Large intestine (tissue), 3 donors: ENCODE data around the gene TACC2. TPM values are rescaled to one million over a fixed set of nuclear protein-coding genes. Genes with fewer than 3 reads are reported as not detected.
A peak's percentile ranks its signal among the peaks of the same experiment; 100 is the strongest.

Experiments used
- DNase-seq, 2 donors: peaks; one replicate each; pipeline versions ENCODE4 v3.0.0 to v3.0.0-alpha.2; 2013
- H3K27ac ChIP-seq: one replicate; pipeline ENCODE4 v1.5.1; 2013; ENCODE audit warnings: low read length
- H3K27me3 ChIP-seq: 2 replicates; pipeline ENCODE4 v1.6.1; 2013; ENCODE audit warnings: low read length; ENCODE audit not compliant: control insufficient read depth, insufficient read depth
- H3K36me3 ChIP-seq: 2 replicates; pipeline ENCODE4 v1.6.1; 2013; ENCODE audit warnings: low read length; ENCODE audit not compliant: control insufficient read depth, insufficient read depth
- H3K4me1 ChIP-seq: one replicate; pipeline ENCODE4 v1.6.1; 2013; ENCODE audit warnings: low read length; ENCODE audit not compliant: control insufficient read depth, insufficient read depth
- H3K4me3 ChIP-seq: one replicate; pipeline ENCODE4 v1.5.1; 2013; ENCODE audit warnings: low read length
- H3K9me3 ChIP-seq: one replicate; pipeline ENCODE4 v1.6.1; 2013; ENCODE audit warnings: mild to moderate bottlenecking, low read depth, low read length, moderate library complexity; ENCODE audit not compliant: control insufficient read depth
- WGBS: methylation state at CpG from one replicate; pipeline ENCODE4 v1.1.5; 2013; ENCODE audit warnings: low lambda C conversion rate; ENCODE audit not compliant: insufficient coverage; 5-methylcytosine and 5-hydroxymethylcytosine counted together
- polyA plus RNA-seq: library from polyadenylated mRNA; unstranded; fragments of 120-200 nt; gene quantifications from one replicate; pipeline ENCODE4 v1.2.1, GENCODE V29; 2013

Gene TACC2
- polyA plus RNA-seq, 1 donor, result 85.5 TPM

GRCh38 chr10:122273966-122274545 is 285.1 kb downstream of the TACC2 start:
- no peak for DNase-seq
- Histone ChIP-seq H3K9me3 (no peaks in the 10 kb centered on the region), H3K27me3 (no peaks in the 10 kb centered on the region), H3K27ac (no peak overlapping the region), H3K4me3 (no peak overlapping the region), H3K36me3 (no peaks in the 10 kb centered on the region), H3K4me1 (no peaks in the 10 kb centered on the region)
- WGBS, result no CpG with 5 or more reads among the region's 10 CpGs

- DNase-seq, result peak; percentile 37 to 46
- no peak overlapping the region for H3K27ac ChIP-seq
Measured at GRCh38 chr10:122276611-122277208, 287.7 kb downstream of the TACC2 start.

DNA sequence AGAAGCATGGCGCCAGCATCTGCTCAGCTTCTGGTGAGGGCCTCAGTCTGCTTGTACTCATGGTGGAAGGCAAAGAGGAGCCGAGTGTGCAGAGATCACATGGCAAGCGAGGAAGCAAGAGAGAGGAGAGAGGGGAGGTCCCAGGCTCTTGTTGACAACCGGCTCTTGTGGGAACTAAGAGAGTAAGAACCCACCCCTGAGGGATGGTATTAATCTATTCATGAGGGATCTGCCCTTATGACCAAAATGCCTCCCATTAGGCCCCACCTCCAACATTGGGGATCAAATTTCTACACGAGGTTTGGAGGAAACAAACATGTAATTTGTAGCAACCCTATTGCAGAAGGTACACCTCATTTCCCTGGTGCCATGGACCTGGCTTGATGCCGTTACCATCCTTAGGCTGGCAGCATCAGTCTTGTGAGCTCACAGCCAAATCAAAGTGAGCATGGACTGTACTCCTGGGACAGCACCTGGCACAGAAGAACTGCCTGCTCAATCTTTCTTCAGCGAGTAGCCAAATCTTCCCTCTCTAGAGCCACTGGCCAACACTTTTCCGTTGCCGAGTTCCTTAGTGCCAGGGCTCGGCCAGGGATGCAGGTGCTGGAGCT is 288.7 kb downstream of the TACC2 start:
- no CpG with 5 or more reads among the region's 10 CpGs for WGBS
- Histone ChIP-seq H3K4me3 (no peak overlapping the region), H3K27me3 (no peaks in the 10 kb centered on the region), H3K36me3 (no peaks in the 10 kb centered on the region), H3K9me3 (no peaks in the 10 kb centered on the region), H3K4me1 (no peaks in the 10 kb centered on the region), H3K27ac (no peak overlapping the region)
- DNase-seq, result no peak

More at GRCh38 chr10:122276611-122277208, 287.7 kb downstream of the TACC2 start:
- H3K27me3 ChIP-seq, result no peaks in the 10 kb centered on the region
- no peaks in the 10 kb centered on the region for H3K4me1 ChIP-seq
- H3K9me3 ChIP-seq, result no peaks in the 10 kb centered on the region
- H3K36me3 ChIP-seq, result no peaks in the 10 kb centered on the region
- H3K4me3 ChIP-seq, result no peak overlapping the region
- no CpG with 5 or more reads among the region's 6 CpGs for WGBS

GRCh38 chr10:122279725-122280141 is 290.8 kb downstream of the TACC2 start:
- H3K36me3 ChIP-seq, result no peaks in the 10 kb centered on the region
- WGBS, result no CpG with 5 or more reads among the region's 9 CpGs
- no peaks in the 10 kb centered on the region for H3K27me3 ChIP-seq
- no peaks in the 10 kb centered on the region for H3K9me3 ChIP-seq
- H3K27ac ChIP-seq, result no peak overlapping the region
- no peaks in the 10 kb centered on the region for H3K4me1 ChIP-seq
- H3K4me3 ChIP-seq, result no peak overlapping the region
- peak in 1 of 2 donors; percentile 52 for DNase-seq

DNA sequence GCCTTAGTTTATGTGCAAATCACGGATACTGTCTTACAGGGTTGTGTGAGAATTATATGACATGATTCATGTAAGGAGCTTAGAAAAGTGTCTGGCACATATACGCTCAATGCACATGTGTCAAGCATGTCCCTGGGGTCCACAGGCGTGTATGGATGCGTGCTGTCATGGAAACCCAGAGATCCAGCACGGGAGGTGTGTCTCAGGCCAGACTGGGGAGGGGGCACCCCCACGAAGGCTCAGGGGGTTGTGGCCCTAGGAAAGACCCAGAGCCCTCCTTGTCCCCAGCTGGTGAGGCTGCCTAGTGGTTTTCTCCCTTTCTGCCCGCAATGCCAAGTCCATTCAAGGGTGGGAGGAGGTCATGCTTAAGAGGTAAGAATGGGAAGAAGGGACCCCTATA is 291.2 kb downstream of the TACC2 start:
- no peak overlapping the region for H3K4me3 ChIP-seq
- H3K9me3 ChIP-seq, result no peaks in the 10 kb centered on the region
- WGBS, result no CpG with 5 or more reads among the region's 7 CpGs
- H3K27me3 ChIP-seq, result no peaks in the 10 kb centered on the region
- H3K36me3 ChIP-seq, result no peaks in the 10 kb centered on the region
- no peak overlapping the region for H3K27ac ChIP-seq
- no peaks in the 10 kb centered on the region for H3K4me1 ChIP-seq
- no peak for DNase-seq

- no peaks in the 10 kb centered on the region for H3K36me3 ChIP-seq
- WGBS, result no CpG with 5 or more reads among the region's 7 CpGs
- no peaks in the 10 kb centered on the region for H3K4me1 ChIP-seq
- no peaks in the 10 kb centered on the region for H3K27me3 ChIP-seq
- H3K4me3 ChIP-seq, result no peak overlapping the region
- H3K27ac ChIP-seq, result no peak overlapping the region
- H3K9me3 ChIP-seq, result no peaks in the 10 kb centered on the region
- no peak for DNase-seq
Measured at GRCh38 chr10:122281018-122281626, 292.2 kb downstream of the TACC2 start.

DNA sequence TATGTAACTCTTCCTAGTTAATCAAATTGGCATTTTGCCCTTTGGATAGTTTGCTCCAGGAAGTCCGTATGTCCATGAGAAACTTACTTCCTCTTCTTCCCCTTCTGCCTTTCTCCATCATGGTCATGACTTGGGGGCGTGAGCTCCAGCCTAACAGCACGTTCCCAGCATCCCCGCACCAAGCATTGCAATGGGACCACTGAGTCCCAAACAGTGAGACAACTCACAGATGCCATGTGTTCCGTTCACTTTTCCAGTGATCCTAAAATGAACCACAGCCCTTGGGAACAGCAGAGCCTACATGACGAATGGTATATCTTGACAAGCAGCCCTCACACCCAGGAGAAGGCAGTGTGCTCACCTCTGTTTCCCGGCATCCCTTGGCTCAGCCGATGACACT is 292.8 kb downstream of the TACC2 start:
- 67% methylated on average over 1 of the region's 8 CpGs for WGBS

GRCh38 chr10:122282253-122282671 is 293.3 kb downstream of the TACC2 start:
- Histone ChIP-seq H3K9me3 (no peaks in the 10 kb centered on the region), H3K27me3 (no peaks in the 10 kb centered on the region), H3K4me3 (no peak overlapping the region), H3K36me3 (no peaks in the 10 kb centered on the region), H3K27ac (no peak overlapping the region), H3K4me1 (no peaks in the 10 kb centered on the region)
- no peak for DNase-seq
- 100% methylated on average over 1 of the region's 9 CpGs for WGBS

More for the DNA sequence above, 292.8 kb downstream of the TACC2 start:
- no peaks in the 10 kb centered on the region for H3K9me3 ChIP-seq
- no peak overlapping the region for H3K4me3 ChIP-seq
- no peak overlapping the region for H3K27ac ChIP-seq
- H3K27me3 ChIP-seq, result no peaks in the 10 kb centered on the region
- no peaks in the 10 kb centered on the region for H3K36me3 ChIP-seq
- H3K4me1 ChIP-seq, result no peaks in the 10 kb centered on the region
- no peak for DNase-seq

DNA sequence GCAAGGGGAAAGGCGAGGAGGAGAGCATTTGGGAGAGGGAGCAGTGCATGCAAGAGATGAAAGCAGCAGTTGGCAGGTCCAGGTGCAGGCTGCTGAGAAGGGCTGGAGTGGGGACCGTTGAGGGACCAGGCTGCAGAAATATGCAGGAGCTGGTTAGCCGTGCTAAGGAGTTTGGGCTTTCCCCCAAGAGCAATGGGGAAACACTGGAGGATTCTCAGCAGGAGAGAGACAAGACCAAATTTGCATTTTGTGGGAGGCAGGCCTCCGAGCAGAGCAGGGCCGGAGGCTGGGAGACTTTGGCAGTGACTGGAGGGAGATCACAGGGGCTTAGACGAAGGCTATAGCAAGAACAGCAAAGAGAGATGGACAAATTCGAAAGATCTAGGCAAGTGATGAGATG is 293.9 kb downstream of the TACC2 start:
- H3K27me3 ChIP-seq, result no peaks in the 10 kb centered on the region
- no peak overlapping the region for H3K4me3 ChIP-seq
- no peaks in the 10 kb centered on the region for H3K9me3 ChIP-seq
- H3K27ac ChIP-seq, result no peak overlapping the region
- 67% methylated on average over 1 of the region's 7 CpGs for WGBS
- no peaks in the 10 kb centered on the region for H3K4me1 ChIP-seq
- H3K36me3 ChIP-seq, result no peaks in the 10 kb centered on the region
- no peak for DNase-seq

DNA sequence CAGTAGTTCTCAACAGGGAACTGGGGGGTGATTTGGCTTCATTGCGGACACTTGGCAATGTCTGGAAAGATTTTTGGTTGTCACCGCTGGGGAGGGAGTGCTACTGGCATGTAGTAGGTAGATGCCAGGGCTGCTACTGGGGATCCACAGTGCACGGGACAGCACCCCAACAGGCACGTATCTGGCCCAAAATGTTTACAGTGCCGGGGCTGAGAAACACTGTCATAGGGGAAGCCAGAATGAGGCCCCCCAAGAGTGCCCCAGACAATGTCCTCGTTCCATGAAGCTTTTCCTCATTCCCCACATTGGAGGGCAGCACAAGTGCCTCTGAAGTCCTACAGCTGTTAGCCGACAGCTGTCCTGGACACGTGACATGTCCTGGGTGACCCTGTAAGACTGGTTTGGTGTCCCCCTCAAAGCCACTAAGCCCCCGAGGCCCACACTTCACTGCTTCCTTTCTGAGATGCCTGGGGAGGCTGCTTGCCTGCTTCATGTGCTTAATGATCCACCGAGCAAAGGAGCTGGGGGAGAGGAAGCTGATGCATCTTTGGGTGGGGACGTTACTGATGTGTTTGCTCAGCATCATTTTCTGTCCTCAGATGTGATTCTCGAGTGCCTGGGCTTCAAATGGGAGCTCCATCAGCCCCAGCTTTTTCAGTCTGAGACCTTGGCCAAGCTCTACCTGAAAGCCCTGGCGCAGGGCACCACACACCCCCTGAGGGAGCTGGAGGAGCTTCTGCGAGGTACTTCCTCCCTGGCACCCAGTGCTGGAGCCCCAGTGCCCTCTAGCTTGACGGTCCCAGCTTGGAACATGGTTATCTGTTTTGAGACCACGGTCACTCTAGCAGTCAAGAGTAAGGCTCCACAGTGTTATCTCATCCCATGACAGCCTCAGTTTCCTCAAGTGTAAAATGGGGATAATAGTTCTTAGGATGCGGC is 296.8 kb downstream of the TACC2 start:
- H3K4me3 ChIP-seq, result no peak overlapping the region
- H3K9me3 ChIP-seq, result no peaks in the 10 kb centered on the region
- WGBS, result 100% methylated on average over 1 of the region's 17 CpGs
- H3K27ac ChIP-seq, result no peak overlapping the region
- DNase-seq, result no peak
- no peaks in the 10 kb centered on the region for H3K4me1 ChIP-seq
- no peaks in the 10 kb centered on the region for H3K27me3 ChIP-seq
- H3K36me3 ChIP-seq, result no peaks in the 10 kb centered on the region
